T follicular helper cell (primary cell): ENCODE data around the gene LRRK1.

Experiments
- DNase-seq: peaks from one replicate; pipeline ENCODE4 v3.0.0-alpha.2; 2020; ENCODE audit warnings: low read depth

The LRRK1 gene

DNA sequence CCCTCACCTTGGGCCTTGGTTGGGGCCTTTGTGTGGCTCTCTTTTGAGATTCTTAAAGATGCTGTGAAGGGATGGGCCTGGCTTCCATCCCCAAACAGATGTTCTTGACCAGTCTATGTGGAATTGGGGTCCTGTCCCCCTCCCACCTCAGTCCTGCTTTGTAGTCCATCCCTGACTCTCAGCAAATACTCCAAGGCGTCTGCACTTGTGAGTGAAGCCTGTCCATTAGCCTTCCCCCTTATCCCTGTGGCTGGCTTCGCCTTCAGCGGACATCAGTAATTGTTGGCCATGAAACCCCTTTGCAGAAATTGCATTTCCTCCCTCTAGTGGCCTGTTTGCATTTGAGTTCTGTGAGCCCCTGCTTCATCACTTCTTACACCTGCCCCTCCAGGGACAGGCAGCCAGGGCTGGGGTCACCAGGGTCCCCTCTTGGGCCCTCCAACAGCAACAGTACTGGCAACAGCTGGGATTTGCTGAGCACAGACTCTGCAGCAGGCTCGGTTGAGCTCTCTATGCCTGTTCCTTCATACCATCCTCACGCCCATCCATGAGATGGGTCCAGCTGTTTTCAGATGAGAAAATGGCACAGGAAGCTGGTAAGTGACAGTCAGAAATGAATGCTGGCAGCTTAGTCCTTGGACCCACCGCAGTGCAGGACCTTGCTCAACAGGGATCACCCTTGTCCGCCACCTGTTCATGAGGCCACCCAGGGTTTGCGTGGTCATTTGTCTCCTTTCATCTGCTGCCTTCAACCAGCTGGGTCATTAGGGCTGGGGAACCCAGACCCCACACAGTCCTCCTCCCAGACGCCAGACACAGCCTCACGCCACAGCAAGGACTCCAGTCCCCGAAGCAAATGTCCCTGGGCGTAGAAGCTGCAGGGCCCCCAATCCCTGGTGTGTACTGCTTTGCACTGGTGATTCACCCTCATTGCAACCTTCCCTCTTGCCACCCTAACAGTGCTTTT is 8.9 kb upstream of the LRRK1 start:
- no peak for DNase-seq

DNA sequence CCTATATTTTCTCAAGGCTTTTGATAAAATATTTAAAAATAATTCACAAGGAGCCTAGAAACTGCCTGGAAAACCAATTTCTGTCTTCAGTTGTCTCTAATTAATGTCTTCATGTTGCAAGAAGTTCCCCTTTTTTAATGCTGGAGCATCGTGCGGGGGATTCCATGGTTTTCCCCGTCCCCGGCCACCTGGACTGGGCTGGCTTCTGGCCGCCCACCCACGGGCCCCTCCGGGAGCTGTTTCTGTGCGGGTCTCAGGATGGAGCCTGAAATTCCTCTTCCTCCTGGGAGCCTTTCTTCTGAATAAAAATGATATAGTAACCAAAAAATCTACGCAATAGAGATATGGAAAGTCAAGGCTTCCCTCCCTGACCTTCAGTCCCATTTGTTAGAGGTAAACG is 8.1 kb upstream of the LRRK1 start:
- DNase-seq = no peak

DNA sequence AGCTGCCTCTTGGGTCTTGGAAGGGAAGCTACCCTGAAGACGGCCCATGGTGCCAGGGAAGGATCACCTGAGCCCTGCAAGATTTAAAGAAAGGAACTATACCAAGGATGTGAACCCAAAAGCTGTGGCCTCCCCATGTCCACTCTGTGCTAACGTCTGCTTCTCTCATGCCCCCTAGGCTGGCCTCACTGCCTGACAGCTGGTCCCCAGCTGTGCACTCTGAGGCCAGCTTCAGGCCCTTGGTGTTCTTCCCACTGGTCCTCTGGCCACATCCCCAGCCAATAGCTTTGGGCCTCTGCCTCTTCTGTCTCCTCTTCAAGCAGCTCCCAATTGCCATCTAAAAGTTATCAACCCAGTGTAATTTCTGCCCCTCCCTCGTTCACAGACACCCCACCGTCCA is 5.2 kb upstream of the LRRK1 start:
- DNase-seq = no peak

DNA sequence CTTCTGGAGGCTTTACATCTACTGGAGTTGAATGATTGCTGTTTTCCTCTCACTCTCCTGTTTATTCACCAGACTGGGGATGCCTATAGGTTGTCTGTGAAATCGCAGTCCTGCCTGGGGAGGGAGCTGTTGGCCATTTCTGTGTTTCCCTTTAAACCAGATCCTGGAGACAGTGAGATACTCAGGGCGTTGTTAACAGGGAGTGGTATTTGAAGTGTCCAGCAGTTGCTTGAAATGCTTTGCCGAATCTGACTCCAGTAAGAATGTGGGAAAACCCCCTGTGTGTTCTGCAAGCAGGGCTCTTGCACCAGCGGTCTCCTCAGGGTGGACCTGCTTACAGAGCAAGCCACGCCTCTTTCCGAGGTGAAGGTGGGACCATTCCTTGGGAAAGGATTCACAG is 4.3 kb upstream of the LRRK1 start:
- DNase-seq = no peak

DNA sequence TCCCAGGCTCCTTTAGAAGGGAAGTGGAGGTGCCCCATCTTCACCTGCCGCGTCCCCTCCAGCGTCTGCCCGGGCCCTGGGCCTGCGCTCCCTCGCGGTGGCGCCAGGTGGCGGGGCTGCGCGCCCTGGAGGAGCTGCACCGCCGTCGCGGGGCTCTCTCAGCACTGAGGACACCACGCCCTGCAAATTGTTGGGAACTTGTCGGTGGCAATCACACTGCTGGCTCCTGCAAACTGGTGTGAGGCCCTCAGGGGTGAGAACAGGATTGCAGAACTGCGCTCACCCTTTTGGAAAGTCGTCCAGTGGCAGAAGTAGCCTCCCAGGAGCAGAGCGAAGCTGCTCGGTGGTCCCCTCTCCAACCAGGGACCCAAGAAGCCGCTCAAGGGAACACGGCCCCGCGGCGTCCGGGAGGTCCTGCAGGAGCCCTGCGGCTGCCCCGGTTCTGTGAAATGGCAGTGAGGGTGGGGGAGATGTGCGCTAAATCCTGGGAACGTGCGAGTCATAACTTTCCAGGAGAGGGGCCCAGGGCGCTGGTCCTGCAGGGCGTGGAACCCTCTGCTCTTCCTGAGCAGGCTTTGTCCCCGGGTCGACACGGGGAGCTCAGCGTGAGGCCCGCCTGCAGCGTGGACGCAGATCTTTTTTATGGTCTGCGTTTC is 995 bp upstream of the LRRK1 start:
- DNase-seq = peak; percentile 34

DNA sequence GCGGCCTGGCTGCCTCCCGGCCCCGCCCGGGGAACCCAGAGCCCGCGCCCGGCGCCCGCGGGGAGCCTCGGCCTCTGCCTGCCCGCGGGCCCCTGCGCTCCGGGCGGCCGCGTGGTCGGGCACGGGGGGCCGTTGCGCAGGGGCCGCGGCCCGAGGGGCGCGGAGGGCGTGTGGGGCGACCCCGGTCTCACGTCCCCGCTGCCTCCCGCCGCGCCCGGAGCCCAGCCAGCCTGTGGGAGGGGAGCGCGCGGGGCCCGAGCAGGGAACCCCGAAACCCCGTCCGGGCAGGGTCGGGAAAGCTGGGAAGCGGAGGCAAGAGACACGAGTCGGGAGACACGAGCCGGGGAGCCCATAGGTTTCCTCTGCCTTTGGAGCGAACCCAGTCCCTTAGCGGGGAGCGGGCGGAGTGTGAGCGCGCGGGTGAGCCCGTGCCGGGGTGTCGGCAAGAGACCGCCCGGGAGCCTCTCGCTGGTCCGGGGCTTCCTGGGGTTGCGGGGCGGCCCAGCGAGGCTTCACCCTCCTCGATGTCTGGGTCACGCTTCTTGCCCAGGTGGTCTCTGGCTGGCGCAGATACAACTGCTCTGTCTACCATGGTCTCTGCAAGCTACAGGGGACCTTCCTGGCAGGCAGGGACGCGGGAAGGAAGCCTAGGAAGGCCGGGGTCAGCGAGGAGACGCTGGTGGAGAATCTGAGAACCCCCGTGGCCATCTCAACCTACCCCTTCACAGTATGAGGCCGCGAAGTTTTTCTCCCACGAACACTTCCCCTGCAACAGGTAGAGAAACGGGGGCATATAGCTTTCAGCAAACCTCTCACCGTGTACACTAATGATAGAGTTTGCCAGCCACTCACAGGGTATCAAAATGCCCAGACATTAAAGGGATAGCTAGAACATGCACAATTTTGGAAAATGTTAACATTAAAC is 586 bp downstream of the LRRK1 start:
- DNase-seq = no peak

DNA sequence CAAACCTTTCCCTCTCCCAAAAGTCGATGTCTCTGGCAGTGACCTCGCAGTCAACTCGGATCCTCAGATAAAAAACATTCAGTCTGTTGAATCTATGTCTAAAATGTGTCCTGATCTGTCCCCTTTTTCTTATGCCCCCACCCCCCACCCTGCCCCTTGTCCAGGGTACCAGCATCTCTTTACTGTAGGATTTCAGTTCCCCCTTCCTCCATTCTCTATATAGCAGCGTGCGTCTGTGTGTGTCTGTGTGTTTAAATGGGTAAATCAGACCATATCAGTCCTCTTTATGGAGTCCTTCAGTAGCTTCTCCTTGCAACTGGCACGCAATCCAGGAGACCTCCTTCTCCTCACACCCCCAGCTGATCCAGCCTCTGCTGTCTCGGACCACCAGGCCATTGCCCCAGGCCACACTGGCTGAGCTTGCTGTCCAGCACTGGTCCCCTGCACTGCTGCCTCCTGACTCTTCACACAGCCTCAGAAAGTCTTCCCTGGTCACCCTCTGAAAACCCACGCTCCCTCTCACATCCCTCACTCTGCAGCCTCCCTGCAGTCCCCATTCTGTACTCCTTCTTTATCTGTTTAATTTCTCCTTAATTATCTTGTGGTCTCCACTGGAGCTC is 1.5 kb downstream of the LRRK1 start:
- no peak for DNase-seq

DNA sequence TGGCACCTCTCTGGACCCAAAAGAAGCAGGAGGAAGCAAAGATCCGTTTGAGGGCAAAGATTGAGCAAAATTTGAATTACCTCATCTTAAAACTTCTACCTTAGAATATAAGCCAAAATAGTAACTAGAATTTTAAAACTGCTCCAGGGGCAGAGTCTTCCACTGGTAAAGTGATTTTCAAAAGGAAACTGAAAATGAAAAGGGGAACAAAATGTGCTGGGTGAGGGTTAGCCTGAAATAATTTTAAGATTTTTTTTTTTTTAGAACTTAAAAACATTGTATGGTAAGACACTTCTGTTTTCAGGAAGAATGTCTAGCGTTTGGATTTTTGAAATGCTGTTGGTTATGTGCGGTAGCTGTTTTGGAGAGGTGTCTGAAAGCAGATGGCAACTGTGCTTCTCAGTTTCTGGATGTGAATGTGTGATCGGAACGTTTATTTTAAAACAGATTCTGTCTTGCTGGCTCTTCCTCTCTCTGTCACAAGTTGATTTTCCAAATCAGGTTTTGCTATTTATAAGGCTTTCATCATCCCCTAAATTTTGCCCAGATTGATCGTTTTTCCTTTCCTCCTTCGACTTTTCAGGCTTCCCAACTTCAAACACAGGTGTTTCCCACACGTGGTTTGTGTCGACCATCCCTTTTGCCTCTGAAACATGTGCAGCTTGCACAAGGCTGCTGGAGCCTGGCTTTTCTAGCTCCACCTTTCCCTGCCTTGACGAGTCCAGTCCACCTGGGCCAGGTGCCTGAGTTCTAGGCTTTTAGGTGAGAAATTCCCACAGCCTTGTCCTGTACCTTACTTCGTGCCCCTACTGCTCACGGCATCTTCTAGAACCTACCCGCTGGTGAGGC is 3.3 kb downstream of the LRRK1 start:
- DNase-seq = no peak

DNA sequence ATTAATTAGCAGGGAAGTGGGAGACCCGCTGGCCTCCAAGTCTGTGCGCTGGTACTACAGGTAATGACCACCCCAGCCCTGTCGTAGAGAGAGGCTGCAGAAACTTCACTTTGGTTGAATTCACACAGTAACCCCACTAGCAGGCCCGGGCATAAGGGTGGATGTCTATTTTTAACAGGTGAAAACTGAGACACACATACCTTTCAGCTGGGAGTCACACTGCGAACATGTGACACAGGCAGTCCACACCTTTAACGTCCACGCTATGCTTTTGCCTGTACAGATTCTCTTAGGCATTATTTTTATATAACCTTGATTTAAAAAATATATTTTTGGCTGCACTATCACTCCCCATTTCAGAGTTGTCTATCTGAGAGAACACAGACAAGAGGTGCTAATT is 3.9 kb downstream of the LRRK1 start:
- no peak for DNase-seq

DNA sequence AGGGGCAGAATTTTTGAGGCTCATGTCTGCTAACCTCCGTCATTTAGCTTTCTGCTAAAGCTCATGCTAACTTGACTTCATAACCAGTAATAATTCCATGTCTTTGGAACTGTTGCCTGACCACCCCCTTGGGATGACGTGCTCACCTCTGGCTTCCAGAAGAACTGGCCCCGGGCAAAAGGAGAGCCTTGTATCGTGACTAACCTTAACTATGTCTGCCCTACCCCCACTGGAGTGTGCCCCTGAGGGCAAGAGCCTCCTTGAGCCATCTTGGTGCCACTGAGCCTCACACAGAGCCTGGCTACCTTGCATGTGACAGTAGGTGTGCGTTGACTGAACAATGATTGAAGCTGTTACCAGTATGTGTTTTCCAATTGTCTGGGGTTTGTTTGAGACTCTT is 4.7 kb downstream of the LRRK1 start:
- DNase-seq = no peak

DNA sequence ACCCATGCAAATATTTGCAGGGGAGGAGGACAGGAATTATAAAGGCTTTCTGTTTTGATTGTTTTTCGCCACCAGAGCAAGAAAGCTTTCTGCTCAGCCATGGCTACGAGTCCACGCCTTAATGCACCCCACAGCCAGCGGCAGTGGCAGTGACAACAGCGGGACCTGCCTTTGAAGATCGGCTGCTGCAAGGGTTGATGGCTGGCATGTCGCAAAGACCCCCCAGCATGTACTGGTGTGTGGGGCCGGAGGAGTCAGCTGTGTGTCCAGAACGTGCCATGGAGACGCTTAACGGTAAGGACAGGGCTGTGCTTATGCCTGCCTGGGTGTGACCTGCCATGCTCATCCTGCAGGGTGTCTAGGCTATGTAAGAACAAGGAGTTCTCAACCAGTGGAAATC is 5.3 kb downstream of the LRRK1 start:
- no peak for DNase-seq

DNA sequence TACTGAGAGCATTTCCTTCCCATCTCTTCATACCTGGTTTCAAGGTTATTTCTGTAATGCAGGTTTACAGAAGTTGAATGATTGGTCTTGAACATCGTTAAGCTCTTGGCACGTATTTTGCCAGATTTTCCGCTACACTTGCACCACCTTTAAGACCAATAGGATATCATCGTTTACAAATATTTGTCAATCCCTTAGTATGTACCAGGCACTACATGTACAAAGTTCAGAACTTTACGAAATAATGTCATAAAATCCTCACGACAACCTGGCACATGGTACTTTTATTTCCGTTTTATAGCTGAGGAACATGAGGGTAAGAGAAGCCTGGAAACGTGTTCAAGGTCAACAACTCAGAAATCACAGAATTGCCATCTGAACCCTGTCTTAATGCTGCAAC is 6.3 kb downstream of the LRRK1 start:
- DNase-seq = no peak

DNA sequence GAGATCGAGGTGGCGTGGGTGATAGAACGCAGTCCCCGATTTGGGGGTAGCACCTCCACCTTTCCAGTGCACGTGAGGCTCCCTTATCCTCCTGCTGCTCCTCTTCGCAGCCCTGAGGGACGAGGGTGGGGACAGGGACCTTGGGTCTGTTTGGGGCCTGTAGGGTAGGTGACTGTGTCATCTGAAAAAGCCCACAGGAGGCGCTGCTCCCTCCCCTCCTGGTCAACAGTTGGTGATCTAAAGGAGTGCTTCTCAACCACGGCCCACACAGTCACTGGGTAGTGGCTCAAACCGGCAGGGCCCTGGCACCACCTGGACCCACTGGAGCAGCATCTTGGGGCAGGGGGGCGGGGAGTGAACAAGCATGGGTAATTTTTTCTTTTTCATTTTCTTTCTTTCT is 7.1 kb downstream of the LRRK1 start:
- no peak for DNase-seq

DNA sequence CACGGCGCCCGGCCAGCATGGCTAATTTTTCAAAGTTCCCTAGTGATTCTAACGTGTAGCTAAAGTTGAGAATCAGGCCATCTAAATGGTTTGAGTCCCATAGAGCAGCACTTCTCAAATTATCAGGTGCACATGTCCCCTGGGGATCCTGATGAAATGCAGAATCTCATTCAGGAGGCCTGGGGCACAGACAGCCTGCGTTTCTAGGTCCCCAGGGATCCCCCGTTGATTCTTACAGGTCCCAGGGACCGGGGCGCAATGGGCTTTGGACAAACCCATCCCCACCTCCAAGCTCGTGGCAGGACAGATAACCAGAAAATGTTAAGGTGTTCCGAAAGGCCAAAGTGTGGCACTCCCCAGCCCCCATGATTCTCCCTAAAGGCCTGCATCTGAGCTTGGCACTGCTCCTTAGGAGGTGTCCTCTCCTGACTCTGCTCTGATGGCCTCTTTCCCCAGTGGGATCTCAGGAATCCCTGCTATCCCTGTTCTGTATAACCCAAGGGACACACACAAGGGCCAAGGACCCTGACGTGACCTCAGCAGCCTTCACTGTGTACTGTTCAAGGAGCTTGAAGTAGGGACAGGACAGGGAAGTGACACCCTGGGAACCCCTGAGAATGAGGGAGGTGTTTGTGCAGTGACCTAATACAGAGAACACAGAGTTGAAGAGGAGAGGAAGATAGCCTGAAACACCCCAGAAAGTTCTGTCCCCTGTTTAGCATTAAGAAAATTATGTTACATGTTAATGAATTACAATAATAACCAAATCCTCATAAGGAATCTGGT is 8.0 kb downstream of the LRRK1 start:
- no peak for DNase-seq

DNA sequence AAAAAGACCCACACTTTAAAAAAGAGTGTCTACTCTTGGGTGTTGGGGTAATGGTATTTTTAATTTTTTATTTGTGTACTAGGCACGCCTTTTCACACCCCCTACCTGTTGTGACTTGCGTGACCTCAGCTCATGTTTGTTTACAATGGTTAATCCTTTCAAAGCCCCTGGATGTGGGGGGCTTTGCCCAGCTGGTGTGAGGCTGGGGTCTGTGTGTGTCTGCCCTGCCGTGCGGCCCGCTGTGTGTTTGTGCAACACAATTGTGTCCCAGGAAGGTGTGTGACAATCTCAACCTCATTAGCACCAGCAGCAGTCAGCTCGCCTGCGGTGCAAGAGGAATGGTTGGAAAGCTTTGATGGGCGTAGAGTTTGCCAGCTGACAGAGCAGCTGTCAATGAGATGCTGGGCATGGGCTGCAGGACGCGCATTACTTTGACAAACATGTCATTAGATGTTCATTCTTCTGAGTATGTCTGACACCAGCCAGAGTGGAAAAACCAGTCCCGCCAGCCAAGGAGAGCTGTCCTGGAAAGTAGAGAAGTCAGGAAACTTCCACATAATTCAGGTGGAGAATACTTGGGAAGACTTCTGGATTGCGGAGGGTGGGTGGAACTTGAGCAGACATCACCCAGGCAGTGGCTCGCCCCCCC is 9.6 kb downstream of the LRRK1 start:
- no peak for DNase-seq

DNA sequence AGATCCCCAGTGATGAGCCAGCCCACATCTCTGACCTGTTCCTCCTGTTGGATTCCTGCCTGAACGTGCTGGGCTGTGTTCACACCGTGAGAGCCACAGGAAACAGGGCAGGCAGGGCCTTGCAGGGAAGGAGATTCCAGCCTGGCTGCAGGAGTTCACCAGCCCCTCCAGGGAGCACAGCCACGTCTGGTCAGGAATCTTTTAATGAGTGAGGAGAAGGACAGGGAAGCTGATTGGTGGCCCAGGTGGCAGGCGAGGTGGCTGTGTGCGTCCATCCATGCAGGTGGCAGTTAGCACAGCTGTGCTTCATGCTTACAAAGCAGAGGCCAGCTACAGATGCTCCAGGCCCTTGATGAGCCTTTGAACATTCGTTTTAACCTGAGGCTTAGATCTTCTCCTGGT is 10.5 kb downstream of the LRRK1 start:
- DNase-seq = no peak

DNA sequence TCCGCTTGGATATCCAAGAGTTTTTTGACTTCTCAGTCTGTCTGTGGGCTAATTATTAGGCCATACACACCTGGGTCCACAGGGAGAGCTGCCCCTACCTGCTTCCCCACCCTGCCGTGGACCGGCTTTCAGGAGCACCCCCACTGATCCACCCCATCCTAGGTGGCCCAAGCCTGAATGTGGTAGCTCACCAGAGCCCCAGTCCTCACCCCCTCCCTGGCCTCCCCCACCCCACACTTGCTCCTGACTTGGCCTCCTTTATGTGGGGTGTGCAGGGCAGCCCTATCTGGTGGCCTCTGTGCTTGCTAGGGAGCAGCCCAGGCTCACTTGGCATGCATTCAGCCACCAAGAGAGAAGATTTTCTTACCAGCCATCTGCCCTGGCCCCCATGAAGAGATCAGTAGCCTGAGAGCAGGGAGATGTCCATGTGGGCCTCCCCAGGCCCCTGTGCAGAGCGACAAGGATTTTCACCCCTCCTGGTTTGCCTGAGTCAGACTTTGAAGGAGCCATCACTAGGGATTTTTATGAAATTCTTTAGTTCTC is 11.2 kb downstream of the LRRK1 start:
- DNase-seq = no peak

DNA sequence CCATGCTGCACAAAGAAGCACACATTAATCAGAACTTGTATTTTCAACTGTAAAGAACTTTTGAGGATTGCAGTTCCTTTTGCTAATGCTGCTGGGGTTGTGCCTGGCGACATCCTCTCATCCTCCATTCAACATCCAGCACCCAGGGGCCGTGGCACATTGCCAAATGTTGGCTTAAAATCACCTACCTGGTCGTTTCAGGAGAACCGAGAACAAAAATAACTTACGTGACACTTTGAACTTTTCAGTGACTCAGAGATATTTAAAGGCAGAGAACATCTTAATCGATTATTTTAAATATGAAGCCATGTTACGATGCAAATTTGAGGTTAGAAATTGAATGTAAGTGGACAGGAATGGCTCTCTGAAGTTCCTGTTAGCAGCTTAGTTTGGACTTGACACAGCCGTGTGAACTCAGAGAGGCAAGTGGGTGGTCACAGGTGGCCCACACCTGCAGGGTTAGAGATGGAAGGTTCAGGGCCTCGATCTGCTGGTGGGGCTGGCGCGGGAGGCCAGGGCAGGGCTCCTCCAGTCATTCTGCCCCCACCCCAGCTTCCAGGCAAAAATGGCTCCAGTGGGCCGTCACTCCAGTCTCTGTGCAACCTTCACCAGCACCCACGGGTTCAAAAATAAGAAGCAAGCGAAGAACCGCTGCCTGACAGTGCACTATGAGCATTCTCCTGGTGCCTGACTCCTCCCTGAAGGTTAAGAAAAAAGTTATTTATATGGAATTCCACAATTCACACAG is 12.2 kb downstream of the LRRK1 start:
- no peak for DNase-seq
